GM21528 (cell line): Measurements from ENCODE around the gene NKX2-2.

ENCODE experiments used
- ATAC-seq: cut with Tn5 transposase; IDR thresholded peaks from one replicate; pipeline ENCODE4 v1.9.1; 2021; ENCODE audit warnings: mild to moderate bottlenecking, moderate library complexity; ENCODE audit not compliant: unreplicated experiment, low FRiP score

Gene NKX2-2

GRCh38 chr20:21513881-21514540 is at the start of gene NKX2-2:
Gene NKX2-2 (minus strand): TSS chr20:21514064. CDS start chr20:21513669, 395 bp downstream.
- ATAC-seq: no peak

- no peak for ATAC-seq
These were observed 48.8 kb upstream of the NKX2-2 start for GRCh38 chr20:21562656-21563055.

GRCh38 chr20:21559305-21559704 is 45.4 kb upstream of the NKX2-2 start:
- no peak for ATAC-seq

- ATAC-seq: no peak
These were observed 43.6 kb upstream of the NKX2-2 start for GRCh38 chr20:21557241-21558020.

- ATAC-seq: no peak
These were observed 42.5 kb upstream of the NKX2-2 start for GRCh38 chr20:21556398-21556797.

- ATAC-seq: no peak
These were observed 41.7 kb upstream of the NKX2-2 start for GRCh38 chr20:21555470-21556120.

GRCh38 chr20:21554985-21555384 is 41.1 kb upstream of the NKX2-2 start:
- no peak for ATAC-seq

- no peak for ATAC-seq
These were observed 40.6 kb upstream of the NKX2-2 start for GRCh38 chr20:21554376-21554890.

- no peak for ATAC-seq
These were observed 36.7 kb upstream of the NKX2-2 start for GRCh38 chr20:21550587-21550986.

GRCh38 chr20:21548390-21549035 is 34.6 kb upstream of the NKX2-2 start:
- no peak for ATAC-seq

GRCh38 chr20:21546355-21546754 is 32.5 kb upstream of the NKX2-2 start:
- no peak for ATAC-seq

- no peak for ATAC-seq
These were observed 25.6 kb upstream of the NKX2-2 start for GRCh38 chr20:21539512-21539911.

GRCh38 chr20:21534886-21535285 is 21.0 kb upstream of the NKX2-2 start:
- no peak for ATAC-seq

GRCh38 chr20:21534453-21534852 is 20.6 kb upstream of the NKX2-2 start:
- no peak for ATAC-seq

- no peak for ATAC-seq
These were observed 16.0 kb upstream of the NKX2-2 start for GRCh38 chr20:21529863-21530262.

GRCh38 chr20:21528870-21529269 is 15.0 kb upstream of the NKX2-2 start:
- no peak for ATAC-seq

GRCh38 chr20:21527908-21528307 is 14.0 kb upstream of the NKX2-2 start:
- ATAC-seq: no peak

GRCh38 chr20:21526776-21527175 is 12.9 kb upstream of the NKX2-2 start:
- no peak for ATAC-seq

- no peak for ATAC-seq
These were observed 10.0 kb upstream of the NKX2-2 start for GRCh38 chr20:21523895-21524294.

- ATAC-seq: no peak
These were observed 9.5 kb upstream of the NKX2-2 start for GRCh38 chr20:21523281-21523868.
